Measurements from ENCODE around the gene SNX2.
"Not testable (repeated sequence)": the region's sequence is repeated elsewhere in the genome, so short reads cannot be mapped to it uniquely, and the experiment has no call there.

SNX2 gene

DNA sequence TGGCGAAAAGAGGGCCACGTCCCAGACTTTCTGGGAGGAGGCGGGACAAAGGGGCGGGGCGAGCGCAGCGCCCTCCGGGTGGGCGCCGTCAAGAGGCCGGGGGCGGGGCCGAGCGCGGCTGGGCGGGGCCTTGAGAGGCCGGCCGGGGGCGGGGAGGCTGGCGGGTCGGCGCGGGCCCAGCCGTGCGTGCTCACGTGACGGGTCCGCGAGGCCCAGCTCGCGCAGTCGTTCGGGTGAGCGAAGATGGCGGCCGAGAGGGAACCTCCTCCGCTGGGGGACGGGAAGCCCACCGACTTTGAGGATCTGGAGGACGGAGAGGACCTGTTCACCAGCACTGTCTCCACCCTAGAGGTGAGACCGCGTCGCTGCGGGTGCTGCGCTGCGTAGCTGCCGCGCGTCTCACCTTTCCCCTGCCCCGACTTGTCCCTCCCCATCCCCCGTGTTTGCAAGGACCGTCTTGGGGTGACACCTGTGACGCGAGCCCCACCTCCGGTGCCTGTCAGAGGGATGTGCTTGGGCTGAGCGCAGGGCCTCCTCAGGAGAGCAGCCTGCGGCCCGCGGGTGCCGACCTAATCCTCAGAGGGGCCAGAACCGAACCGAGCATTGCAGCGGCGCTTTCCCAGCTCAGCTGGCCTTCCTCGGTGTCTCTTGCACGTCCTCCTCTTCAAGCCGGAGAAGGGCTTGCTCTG is at the start of gene SNX2:
TSS of gene SNX2 (plus strand) at position 220 of the 689 bp plus-strand sequence. CDS start at position 244, 24 bp downstream.
- DNase-seq (ENCODE audit: low read depth): peak; percentile 88

GRCh38 chr5:122727112-122727541 is 47.8 kb upstream of the SNX2 start:
- DNase-seq (ENCODE audit: low read depth): no peak

DNA sequence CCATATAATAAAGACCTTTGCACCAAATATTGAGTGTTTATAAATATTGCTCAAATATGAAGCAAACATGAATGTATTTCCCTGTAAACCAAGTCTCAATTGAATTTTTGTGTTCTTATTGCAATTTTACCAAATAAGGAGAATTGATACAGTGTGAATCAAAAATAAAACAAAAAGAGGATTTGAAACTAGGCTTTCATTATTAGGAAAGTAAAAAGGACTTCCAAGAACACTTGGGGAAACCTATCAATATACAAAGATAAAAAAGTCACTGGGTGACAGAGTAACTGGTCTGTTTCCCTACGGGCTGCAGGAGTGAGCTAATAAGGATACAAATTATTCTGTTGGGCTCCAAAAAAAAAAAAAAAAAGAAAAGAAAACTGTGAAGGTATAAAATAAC is 44.8 kb upstream of the SNX2 start:
- DNase-seq (ENCODE audit: low read depth): no peak

DNA sequence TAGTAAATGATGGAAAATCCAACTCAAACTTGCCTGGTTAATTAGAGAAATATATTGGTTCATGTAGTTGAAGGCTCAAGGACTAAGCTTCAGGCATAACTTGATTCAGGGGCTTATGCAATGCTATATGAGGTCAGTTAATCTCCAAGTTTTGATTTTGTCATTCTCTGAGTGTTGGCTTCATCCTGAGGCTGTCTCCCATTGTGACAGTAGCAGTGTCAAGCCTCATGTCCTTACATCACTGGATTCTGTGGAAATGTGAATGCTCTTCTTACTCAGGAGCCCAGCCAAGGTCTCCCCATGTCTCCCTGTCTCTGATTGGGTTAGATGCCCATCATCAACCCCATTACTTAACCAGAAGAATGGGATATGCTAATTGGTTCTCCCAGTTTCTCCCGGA is 44.4 kb upstream of the SNX2 start:
- no peak for DNase-seq (ENCODE audit: low read depth)

- DNase-seq (ENCODE audit: low read depth): no peak
Observed at GRCh38 chr5:122736086-122736845, 38.6 kb upstream of the SNX2 start.

- DNase-seq (ENCODE audit: low read depth): no peak
Observed at GRCh38 chr5:122738088-122738487, 36.8 kb upstream of the SNX2 start.

- no peak for DNase-seq (ENCODE audit: low read depth)
Observed at GRCh38 chr5:122741681-122742080, 33.2 kb upstream of the SNX2 start.

GRCh38 chr5:122743261-122743660 is 31.6 kb upstream of the SNX2 start:
- no peak for DNase-seq (ENCODE audit: low read depth)

GRCh38 chr5:122745597-122745996 is 29.3 kb upstream of the SNX2 start:
- DNase-seq (ENCODE audit: low read depth): no peak

- DNase-seq (ENCODE audit: low read depth): no peak
Observed at GRCh38 chr5:122749886-122750285, 25.0 kb upstream of the SNX2 start.

GRCh38 chr5:122751293-122751782 is 23.5 kb upstream of the SNX2 start:
- DNase-seq (ENCODE audit: low read depth): no peak

DNA sequence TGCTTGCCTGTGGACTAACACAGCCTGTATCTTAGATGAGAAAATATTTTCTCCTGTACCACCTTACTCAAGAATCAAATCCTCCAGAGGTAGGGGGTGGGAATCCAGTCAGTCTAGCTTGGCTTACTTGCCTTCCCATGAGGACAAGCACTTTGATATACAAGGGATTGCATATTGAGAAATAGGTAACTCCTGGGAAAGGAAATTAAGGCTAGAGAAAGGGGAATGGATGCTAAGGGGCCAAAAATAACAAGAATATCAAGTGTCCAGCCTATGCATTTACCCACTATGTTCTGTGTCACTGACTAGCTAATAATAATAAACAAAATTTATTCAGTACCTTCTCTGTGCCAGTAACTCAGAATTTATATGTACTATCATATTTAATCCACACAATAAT is 21.4 kb upstream of the SNX2 start:
- DNase-seq (ENCODE audit: low read depth): no peak

- DNase-seq (ENCODE audit: low read depth): no peak
Observed at GRCh38 chr5:122755783-122756182, 19.1 kb upstream of the SNX2 start.

- DNase-seq (ENCODE audit: low read depth): no peak
Observed at GRCh38 chr5:122756264-122756911, 18.5 kb upstream of the SNX2 start.

DNA sequence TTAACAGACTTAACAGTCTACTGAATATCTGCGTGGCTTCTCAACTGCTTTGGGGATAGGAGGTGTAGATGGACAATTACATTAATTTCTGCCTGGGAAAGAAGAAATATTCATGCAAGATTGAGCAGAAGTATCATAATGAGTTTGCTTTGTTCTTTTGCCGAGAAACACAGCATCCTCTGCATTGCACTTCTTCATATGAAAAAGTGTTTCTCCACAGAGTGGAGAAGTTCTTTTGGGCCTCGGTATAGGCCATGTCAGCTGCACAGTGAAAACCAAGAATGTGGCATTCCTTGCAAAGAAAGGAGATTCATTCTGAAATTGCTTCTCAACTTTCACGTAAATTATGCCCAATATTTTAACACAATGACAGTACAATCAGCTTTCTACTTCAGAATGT is 17.6 kb upstream of the SNX2 start:
- no peak for DNase-seq (ENCODE audit: low read depth)

DNA sequence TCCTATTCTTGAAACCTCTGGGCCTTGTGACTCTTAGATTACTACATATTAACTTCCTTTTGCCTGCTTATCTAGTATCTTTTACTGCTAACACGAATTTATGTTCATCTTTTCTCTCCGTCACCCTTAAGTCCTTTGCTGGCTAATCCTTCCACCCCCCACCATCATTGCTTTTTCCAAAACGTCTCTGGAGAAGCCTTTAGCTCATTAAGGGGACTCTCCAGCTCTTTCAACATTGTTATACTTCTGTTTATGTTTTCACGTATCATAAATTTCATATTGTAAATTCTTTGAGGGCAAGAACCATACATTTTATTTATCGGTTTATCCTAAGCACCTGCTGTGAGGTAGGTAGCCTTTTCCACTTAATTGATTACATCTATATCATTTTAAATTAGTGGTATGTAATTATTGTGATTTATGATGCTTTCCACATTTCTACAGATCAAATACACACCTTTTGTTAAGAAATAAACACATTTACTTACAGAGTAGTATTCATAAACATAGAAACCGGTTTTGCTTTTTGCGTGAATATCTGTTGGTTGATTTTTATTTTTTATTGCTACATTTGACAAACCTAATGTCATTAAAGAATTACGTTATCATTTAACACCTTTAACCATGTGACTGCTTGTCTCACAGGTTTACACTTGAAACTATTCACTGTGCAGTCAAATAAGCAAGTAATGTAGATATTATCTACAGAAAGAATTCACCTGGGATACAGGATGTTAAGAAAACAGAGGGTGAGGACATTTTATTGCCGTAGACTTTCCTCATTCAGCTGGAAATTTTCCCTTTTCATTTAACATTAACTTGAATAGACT is 15.4 kb upstream of the SNX2 start:
- DNase-seq (ENCODE audit: low read depth): no peak

GRCh38 chr5:122760236-122760635 is 14.6 kb upstream of the SNX2 start:
- no peak for DNase-seq (ENCODE audit: low read depth)

- DNase-seq (ENCODE audit: low read depth): no peak
Observed at GRCh38 chr5:122761115-122761514, 13.8 kb upstream of the SNX2 start.

DNA sequence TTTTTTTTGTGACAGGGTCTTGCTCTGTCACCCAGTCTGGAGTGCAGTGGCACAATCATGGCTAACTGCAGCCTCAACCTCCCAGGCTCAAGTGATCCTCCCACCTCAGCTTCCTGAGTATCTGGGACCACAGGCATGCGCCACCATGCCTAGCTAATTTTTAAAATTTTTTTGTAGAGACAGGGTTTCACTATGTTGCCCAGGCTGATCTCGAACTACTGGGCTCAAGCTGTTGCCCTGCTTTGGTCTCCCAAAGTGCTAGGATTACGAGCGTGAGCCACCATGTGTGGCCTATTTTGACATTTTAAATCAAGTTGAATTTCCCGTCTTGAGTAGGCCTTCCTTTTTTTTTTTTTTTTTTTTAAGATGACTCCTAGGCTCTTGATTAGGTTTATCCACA is 13.0 kb upstream of the SNX2 start:
- DNase-seq (ENCODE audit: low read depth): not testable (repeated sequence)

DNA sequence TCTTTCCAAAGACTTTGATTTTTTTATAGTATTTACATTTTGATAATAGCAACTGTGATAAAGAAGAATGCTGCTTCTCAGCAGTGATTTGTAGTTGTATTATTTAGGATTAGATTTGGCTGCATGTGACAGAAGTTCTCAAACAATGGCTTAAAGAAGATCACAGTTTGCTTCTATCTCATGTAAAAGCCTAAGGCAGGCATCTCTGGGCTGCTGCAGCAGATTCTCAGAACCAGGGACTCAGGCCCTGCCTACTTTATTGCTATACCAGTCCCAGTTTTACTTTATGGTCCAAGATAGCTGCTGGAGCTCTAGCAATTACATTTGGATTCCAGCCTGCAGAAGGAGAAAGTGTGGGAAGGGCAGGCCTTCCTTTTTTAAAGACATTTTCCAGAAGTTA is 8.8 kb upstream of the SNX2 start:
- no peak for DNase-seq (ENCODE audit: low read depth)

DNA sequence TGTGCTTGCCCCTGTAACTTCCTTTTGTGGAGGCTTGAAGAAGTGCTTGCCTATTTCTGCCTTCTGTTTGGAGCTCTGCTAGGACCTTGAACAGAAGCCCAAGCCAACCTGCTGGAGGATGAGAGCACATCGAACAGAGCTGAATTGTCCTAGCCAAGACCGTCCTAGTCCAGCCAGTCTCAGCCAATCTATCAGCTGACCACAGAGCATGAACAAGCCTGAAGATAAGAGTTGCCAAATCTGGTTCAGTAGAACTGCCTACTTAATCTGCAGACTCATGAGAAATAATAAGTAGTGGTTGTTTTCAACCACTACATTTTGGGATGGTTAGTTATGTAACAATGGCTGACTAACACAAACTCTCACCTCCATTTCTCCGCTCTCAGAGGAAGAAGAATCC is 4.4 kb upstream of the SNX2 start:
- no peak for DNase-seq (ENCODE audit: low read depth)

- no peak for DNase-seq (ENCODE audit: low read depth)
Observed at GRCh38 chr5:122772446-122772845, 2.4 kb upstream of the SNX2 start.
